GM21423 (cell line): ENCODE results near the gene POLRMT.

Experiments
- ATAC-seq: cut with Tn5 transposase; IDR thresholded peaks from one replicate; pipeline ENCODE4 v1.9.1; 2021; ENCODE audit warnings: mild to moderate bottlenecking, moderate library complexity; ENCODE audit not compliant: unreplicated experiment

POLRMT gene

DNA sequence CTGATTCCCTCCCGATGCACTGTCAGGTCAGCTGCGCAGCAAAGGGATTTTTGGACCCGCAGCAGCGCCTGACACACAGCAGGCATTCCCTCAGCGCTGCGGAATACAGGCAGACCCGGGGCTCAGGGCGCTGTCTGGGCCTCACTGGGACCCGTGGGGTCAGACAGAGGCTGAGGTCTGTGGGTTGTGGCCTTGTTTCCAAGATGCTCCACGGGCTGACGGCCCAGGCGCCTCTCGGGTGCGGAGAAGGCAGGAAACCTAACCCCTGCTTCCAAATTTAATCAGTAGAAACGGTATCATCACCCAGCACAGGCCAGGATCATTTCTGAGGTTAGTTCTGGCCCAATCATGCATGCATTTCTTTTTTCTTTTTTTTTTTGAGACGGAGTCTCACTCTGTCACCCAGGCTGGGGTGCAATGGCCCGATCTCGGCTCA is 30.4 kb upstream of the POLRMT start:
- ATAC-seq: no peak

DNA sequence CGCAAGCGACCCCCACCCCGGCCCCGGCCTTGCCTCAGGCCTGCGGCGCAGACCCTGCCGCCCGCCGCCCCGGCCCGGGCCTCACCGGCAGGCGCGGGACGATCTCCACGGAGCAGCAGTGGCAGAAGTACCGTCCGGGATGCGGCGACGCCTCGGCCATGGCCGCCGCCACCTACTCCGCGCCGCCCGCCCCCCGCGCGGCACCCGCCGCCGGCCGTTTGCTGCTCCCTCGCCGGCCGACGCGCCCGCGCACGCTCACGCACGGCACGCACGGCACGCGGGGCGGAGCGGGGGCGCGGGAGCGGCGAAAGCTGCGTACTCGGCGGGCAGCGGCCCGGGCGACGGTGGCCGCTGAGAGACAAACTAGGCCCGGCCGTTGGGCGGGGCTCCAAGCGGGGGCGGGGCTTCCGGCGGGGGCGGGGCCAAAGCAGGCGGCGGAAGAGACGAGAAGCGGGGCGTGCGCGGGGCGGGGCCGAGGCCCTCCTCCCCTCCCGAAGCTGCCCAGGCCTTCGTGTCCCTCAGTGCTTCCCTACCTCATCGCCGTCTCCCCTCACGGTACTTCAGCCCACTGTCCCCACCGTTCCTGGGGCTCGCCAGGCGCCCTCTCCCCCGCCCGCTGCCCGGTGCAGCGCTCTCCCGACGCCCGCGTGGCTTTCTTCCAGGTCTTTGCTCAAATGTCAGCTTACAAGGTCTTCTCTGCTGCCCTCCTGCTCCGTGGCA is 29.8 kb upstream of the POLRMT start, which contains the start of gene RNF126:
Gene RNF126, minus strand, starts transcription at position 253 of the 720 bp plus-strand sequence. Its CDS starts 93 bp downstream, at position 160.
- peak; percentile 52 for ATAC-seq

DNA sequence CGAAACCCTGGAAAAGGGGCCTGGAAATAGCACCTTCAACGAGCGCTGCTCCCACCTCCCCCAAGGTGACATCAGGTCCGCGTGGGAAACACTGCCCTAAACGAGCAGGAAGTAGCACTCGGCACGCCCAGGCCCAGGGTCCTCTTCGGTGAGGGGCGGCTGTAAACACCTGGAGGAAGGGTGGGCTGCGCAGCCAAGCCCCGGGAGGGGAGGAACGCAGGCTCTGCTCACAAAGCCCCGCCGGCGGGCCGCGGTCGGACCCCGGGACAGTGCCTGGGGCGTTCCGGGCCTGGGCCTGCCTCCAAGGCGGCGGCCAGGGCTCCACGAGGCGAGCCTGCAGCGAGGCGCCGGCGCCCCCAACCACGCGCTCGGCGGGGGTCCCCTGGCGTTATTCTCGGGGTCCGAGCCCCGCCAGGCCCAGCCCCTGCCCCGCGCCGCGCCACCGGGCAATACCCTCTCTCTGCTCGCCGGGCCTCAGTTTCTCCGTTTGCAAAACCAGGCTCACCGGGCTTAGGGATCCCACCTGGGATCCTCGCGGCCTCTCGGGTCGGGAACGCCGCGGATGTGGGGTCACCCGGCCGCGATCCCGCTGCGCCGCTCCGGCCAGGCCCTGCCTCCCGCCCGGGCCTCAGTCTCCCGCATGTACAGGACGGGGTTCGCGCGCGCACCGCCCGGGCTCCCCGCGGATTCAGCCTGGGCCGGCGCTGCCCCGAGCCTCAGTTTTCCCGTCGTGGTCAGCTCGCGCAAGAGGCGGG is 29.0 kb upstream of the POLRMT start:
- peak; percentile 12 for ATAC-seq

DNA sequence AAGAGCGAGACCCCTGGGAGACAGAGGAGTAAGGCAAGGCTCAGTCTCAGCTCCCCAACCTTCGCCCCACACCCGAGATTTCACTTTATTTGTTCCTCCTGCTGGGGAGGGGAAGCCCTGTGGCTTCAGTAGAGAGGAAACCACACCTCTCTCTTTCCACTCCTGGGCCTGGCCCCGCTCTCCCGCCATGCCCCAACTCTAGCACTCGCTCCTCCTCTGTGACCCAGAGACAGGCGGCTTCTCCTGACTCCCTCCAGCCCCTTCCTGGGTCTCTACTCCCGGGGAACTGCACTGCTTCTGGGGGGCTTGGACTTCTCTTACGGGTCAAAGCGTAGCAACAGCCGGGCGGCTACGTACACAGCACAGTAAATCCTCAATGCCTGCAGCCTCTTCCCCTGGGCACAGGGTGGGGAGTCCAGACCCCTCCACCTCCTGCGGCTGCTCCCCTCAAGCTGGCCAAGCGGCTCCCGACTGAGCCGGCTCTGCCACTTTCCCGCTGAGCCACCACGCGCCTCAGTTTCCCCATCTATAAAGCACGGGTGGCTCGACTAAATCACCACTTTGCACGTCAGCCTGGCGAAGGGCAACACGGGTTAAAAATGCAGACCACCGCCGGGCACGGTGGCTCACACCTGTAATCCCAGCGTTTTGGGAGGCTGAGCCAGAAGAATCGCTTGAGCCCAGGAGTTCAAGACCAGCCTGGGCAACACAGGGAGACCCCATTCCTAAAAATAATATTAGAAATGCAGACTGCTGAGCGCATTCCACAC is 28.3 kb upstream of the POLRMT start:
- ATAC-seq: peak; percentile 25

DNA sequence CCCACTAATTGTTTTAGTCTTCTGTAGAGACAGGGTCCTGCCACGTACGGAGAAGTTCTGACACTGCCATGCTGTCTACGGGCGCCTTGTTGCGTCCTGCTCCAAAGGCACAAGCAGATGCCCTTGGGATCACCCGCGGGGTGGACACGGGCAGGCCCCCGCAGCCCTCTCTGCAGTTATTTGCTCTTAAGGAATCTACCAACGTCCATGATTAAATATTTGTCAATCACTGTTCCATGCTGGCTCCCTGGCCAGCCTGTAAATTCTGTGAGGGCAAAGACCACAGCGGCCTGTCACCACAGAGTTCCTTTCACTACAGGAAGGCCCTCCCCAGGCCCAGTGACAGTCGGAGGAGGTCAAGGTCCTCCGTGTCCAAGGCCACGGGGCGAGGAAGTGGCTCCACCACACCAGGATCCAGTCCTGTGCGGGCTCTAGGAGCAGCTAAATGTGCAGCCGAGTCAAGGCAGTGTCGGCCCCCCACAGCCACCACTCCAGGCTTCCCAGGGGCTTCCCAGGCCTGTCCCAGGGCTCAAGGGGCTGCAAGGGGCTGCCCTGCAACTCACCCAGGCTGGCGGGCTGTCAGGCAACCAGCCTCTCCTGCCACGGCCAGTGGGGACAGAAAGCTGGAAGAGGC is 27.6 kb upstream of the POLRMT start:
- no peak for ATAC-seq

DNA sequence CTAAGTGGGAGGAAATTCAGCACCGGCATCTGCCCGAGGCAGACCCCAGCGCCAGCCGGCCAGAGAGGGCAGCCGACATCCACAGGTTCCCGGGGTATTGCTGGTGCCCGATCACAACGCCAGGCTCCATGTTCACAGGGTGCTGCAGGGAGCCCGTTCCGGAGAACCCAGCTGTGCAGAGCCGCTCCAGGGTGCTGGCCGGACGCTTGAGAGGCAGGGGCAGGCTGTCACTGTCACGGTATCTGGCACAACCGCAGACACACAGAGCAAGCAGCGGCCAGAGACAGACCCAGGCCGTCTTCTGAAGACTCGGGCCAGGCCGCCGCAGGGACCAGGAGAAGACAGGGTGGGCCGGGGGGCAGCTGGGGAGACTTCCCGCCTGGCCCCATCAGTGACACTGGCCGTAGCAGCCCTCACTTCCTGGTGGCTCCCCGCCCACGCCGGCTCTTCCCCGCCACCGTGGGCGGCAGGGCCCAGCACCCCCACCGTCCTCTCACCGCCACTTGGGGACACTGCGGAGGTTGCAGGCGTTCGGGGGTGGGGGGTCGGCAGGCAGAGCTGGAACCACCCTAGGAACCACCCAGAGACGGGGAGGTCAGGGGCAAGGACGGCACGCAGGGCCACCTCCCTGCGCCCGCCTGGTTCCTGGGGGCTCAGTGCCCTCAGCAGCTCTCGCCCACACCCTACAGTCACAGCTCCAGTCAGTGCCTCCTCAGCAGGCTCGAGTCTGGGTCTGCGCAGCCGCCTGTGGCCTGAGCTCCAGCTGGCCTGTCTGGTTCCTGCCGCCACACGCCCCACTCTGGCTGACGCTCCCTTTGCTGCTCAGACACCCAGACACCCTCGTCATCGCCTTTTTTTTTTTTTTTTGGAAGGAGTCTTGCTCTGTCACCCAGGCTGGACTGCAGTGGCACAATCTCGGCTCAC is 25.8 kb upstream of the POLRMT start:
- ATAC-seq: no peak

DNA sequence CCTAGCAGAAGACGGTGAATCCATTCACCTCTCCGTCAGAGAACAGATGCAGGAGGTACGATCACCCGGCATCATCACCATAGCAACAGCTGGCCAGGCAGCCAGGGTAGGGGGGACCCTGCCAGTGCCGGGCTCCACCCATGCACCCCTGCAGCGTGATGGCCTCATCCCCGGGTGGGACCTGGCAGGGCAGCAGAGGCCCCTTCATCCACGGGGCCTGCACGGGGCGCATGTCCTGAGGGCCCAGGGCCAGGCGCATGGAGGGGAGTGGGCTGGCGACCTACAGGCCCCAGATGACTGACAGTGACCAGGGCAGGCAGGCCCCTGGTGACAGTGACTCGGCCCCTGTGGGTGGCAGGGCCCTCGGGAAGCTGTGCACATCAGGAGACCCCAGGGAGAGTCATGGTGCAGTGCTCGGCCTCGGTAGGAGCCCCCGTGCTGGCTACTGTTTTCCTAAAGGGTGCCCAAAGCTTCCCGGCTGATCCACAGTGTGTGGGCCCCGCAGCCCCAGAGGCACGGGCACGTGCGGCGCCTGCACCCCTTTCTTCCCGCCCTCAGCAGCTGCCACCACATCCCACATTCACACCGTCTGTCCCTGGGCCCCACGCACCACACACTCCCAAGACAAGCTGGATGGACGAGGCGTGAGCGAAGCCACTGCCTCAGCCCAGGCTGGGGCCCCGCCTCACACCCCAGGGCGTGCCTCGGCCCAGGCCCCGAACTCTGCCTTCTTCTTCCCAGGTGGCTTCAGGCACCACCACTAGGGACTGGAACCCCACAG is 24.9 kb upstream of the POLRMT start:
- no peak for ATAC-seq

DNA sequence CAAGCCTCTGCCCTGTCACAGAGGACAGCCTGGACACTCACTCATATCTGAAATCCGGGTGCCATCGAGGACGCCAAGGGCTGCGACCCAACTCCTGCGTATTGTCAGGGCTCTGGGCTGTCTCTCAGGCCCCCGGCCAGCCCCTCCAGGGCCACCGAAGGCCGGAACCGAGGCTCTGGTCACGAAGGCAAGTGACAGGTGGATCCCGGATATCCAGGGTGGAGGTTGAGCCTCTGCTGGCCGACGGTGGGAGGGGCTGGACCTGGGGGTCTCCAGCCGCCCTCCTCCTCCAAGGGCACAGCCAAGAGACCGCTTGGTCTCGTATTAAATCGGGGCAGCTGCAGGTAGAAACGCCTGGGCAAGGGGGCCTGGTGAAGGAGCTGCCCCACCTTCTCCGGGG is 24.3 kb upstream of the POLRMT start:
- no peak for ATAC-seq

DNA sequence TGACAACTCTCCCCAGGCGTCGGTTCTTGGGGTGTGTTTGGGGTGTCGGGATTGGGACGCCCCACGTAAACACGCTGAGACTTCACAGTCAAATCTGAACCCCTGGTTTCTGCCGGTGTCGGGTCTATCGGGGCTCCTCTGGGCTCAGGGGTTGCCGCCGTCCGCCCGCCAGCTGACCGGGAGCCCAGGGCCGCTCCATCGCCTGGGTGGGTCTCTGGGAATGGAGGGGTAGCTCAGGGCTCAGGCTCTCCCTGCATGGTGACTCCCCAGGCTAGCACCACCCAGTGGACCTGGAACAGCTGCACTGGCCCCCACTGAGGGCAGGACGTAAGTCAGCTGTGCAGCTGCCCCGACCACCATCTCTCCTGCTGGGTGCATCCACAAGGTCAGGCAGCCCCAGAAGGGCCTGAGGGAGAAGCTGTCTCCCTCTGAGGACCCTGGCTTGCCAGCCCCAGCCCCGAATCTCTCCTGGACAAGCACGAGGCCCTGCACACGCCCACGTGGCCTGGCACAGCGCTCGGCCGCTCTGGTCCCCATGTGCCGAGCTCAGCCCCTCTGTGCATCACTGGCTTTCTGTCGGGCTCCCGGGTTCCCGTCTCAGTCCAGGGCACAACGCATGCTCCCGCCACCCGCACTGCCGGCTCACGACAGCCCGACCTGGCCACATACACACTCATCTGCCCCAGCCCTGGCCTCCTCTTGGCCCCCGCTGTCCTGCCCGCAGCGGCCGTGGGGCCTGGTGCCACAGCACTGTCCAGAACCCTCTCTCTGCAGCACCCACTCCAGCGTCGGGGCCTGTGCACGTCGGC is 23.6 kb upstream of the POLRMT start:
- no peak for ATAC-seq

DNA sequence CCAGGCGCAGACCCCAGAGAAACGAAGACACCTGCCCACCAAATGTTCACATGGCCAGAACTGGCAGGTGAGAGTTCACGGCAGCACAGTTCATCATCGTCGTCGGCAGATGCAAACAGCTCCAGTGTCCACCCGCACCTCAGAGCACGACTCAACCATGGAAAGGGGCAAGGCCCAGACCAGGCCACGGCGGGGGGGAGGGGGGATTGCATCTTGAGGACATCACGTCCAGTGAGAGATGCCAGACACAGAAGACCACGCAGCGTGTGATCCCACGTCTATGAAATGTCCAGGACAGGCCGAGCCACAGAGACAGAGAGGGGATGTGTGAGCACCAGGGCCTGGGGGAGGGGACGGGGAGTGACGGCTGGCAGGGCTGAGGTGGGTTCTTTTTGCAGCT is 22.4 kb upstream of the POLRMT start:
- no peak for ATAC-seq

DNA sequence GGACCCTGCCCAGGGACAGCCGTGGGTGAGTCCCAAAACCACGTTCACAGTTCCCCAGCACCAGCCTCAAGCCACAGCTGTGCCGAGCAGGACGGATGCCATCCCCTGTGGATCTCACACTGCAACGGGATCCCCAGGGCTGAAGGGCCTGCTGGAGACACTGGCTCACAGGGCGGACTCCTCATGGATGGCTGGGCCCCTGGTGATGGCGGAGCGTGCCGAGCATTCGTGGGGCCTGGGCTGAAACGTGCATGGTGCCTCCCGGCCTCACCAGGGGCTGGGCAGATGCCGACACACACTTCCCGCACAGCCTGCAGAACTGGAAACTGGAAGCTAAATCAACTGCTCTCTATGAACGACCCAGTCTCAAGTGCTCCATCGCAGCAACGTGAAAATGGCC is 20.1 kb upstream of the POLRMT start:
- no peak for ATAC-seq

DNA sequence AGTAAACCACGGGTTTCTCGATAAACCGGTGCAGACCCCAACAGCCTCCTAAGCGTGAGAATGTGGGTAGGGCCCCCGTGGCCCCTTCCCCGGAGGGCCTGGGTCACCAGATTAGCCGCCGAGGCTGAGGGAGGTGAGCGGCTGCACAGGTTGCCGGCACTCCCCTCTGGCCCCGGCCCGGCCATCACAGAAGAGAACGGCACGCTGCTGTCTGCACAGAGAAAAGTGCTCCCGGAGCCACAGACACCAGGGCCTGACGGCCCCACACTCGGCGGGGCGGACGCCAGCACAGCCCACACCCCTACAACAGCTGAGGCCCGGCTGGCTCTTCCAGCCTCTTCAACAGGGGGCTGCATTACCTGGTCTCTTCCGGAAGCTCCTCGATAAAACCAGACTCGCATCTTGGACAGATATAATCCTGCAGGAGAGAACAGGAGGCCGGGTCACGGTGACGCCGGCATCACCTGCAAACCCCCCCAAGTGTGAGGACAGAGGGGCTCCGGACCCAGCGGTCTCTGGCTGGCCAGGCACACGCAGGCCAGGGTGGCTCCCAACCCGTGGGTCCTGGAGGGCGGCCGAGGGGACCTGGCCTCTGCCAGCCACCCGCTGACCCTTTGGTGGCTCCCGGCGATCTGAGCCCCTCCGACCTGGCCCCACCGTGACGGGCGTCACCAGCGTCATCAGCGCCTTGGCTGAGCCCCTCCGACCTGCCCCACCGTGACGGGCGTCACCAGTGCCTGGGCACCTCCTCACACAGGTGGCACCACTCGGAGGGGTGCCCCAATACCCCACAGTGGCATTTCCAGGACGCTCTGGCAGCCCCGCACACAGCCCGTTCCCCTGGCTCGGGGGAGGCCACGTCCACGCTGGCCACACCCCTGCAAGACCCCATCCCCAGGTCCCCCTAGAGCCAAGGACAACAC is 19.4 kb upstream of the POLRMT start:
- ATAC-seq: no peak

DNA sequence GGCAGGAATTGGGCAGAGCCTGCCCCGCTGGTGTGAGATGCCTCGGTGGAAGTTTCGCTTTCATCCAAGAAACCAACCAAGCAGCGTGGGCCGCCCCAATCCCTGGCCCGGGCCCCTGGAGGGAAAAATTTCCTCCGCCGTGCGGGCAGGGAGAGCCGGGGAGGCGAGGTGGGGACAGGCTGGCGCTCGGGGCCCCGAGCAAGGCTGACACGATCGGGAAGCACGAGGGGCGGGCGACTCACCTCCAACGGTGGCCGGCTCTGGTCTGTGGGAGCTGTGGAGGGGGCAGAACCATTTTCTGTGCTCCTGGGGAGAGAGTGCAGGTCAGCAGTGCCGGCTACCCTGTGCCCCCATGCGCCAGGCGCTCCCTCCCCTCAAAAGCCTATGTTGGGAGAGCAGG is 18.7 kb upstream of the POLRMT start:
- ATAC-seq: no peak

DNA sequence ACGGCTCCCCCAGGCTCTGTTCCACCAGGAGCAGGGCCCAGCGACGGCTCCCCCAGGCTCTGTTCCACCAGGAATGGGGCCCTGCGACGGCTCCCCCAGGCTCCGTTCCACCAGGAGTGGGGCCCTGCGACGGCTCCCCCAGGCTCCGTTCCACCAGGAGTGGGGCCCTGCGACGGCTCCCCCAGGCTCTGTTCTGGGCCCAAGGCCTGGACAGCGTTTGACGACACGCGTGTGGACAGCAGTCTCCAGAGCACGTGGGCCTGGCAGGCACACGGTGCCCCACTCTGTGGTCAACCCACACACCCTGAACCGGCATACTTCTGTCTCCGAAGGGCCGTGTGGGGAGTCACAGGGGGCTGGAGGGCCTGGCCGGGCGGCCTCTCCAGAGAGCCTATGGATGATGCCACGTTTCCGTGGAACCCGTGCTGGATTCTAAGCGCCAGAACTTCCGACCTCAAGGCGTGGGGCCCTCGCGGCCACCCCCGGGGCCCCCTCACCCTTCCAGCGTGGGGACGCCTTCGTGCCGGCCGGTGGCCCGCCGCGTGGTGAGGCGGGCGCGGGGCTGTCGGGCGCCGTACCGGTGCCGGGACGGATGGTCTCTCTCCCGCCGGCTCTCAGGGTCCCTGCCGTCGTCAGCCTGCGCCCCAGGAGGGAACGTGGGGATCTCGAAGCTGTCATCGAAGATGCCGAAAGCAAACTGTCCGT is 17.9 kb upstream of the POLRMT start:
- no peak for ATAC-seq

DNA sequence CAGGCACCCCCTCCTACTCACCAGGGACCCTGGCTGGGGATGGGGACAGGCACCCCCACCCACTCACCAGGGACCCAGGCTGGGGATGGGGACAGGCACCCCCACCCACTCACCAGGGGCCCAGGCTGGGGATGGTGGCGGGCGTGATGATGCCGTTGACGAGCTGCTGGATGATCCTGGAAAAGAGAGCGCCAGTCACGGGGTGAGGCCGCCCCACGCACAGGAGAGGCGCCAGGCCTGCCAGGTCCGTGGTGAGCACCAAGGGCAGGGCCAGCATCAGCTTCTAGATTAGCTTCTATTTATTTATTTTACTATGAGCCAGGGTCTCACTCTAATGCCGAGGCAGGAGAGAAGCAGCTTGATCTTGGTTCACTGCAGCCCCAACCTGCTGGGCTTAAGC is 16.8 kb upstream of the POLRMT start:
- no peak for ATAC-seq

DNA sequence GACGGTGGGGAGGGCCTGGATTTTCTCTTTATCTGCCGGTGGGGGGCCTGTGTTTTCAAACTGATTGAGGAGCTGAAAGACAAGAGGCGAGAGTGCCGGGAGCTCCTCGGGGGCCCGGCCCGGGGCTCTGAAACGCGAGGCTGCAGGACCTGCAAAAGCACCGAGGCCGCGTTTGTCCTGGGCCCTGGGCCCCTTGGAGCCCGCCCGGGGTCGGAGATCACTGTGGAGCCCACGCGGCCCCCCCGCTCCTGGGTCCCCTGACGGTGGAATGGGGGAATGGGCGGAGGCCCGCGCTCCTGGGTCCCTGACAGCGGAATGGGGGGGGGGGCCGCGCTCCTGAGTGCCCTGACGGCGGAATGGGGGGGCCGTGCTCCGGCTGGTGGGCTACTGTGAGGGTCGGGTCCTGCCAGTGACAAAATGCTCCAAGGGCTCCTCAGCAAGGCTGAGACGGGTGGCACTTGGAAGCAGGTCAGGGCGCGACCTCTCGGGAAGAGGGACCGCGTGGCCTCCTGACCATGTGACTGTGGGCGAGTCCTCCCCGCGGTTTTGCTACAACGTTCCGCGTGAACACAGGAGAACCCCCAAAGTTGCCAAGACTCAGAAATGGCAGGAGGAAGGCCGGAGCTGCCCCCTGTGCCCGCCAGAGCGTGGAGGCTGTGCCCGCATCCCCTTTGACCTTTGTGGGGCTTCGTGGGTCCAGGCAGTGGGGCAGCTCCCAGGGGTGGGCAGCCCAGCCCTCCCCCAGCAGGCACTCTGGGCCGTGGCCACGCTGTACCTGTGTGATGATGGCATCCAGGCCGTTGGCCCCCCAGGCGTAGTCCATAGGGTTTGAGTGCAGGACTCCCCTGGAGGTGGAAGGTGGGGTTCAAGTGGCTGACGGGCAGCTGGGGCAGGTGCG is 15.8 kb upstream of the POLRMT start:
- ATAC-seq: no peak
